OCI-LY1 (cell line): ENCODE data around the gene PACS2.

Experiments used
- CTCF ChIP-seq: fragments of 200-600 bp; sonication (generic), shearing (Covaris generic); IDR thresholded peaks from 2 replicates; pipeline ENCODE4 v1.5.1; 2017; ENCODE audit warnings: mild to moderate bottlenecking, antibody characterized with exemption, low read length, moderate library complexity, mixed read lengths
- EZH2 ChIP-seq: fragments of 200-600 bp; sonication (generic), shearing (Covaris generic); IDR thresholded peaks from 2 replicates; pipeline ENCODE4 v1.8.0; 2017; ENCODE audit warnings: borderline replicate concordance, mixed run types, mild to moderate bottlenecking, antibody characterized with exemption, low read length, moderate library complexity, mixed read lengths

GRCh38 chr14:105386581-105387529 is 72.3 kb downstream of the PACS2 start:
- TF ChIP-seq CTCF: no peak
- no peak for TF ChIP-seq EZH2
